Erythroblast (primary cell): Measurements from ENCODE around the gene IRAK2.

Experiments used
- GATA1 ChIP-seq: IDR thresholded peaks from 2 replicates; pipeline ENCODE4 v1.6.1; 2011; ENCODE audit warnings: low read depth, mild to moderate bottlenecking, control low read depth, low read length, moderate library complexity
- POLR2A ChIP-seq: IDR thresholded peaks from 2 replicates; pipeline ENCODE4 v1.6.1; 2011; ENCODE audit warnings: mild to moderate bottlenecking, low read length

DNA sequence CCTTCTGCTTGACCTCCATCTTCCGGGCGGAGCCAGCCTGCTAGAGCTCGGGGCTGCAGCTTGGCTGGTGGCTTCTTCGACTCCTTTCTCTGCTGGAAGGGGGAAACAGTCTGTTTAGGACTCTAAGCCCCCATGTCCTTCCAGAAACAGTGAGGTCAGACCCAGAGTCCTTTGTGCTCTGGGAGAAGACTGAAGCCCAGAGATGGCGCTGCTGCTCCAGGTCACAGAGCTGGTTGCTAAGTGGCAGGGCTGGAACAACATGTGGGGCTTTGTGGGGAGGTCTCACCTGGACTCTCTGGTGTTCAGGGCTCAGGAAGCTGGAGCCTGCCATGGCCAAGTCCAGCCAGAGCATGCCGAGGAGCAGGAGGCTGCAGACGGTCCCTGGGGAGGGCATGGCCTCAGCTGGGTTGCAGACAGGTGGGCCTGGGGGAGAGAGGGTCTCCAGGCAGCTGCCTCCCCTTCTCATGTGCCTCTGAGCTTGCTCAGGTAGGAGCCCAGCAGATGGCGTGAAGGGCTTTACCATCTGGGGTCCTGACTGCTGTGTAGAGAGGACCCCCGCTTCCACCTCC is 125.2 kb downstream of the IRAK2 start:
- TF ChIP-seq POLR2A (no peak), GATA1 (no peak)
